SK-N-SH (cell line): ENCODE measurements around the gene SNRPE.

Experiments used
- EP300 ChIP-seq, 2 experiments: IDR thresholded peaks; 2 replicates each; pipeline versions ENCODE4 v1.4.0 to v1.6.1; 2012; ENCODE audit warnings: borderline replicate concordance in 1 of 2, low read depth in 1 of 2, low read length in 1 of 2
- EZH2phosphoT487 ChIP-seq: fragments of 200-600 bp; sonication (generic); IDR thresholded peaks from 2 replicates; pipeline ENCODE4 v1.6.1; 2017; ENCODE audit warnings: low read depth, mixed run types, mild to moderate bottlenecking, antibody characterized with exemption, moderate library complexity, borderline replicate concordance
- GABPA ChIP-seq: IDR thresholded peaks from 2 replicates; pipeline ENCODE4 v1.4.0; 2012; ENCODE audit warnings: low read depth, mild to moderate bottlenecking
- GATA2 ChIP-seq: sonication (generic); formaldehyde crosslinking; IDR thresholded peaks from 2 replicates; pipeline ENCODE4 v1.5.0; 2020; ENCODE audit warnings: mild to moderate bottlenecking, missing genetic modification reagents
- NFIC ChIP-seq: IDR thresholded peaks from 2 replicates; pipeline ENCODE4 v1.4.0; 2012; ENCODE audit warnings: borderline replicate concordance
- RCOR1 ChIP-seq: fragments of 150-350 bp; IDR thresholded peaks from 2 replicates; pipeline ENCODE4 v1.6.1; 2017; ENCODE audit warnings: antibody characterized with exemption, low read length
- RFX5 ChIP-seq: IDR thresholded peaks from 2 replicates; pipeline ENCODE4 v1.6.1; 2012; ENCODE audit warnings: mild to moderate bottlenecking, improper control_type of control experiment, low read length
- RXRA ChIP-seq: IDR thresholded peaks from 2 replicates; pipeline ENCODE4 v1.4.0; 2012; ENCODE audit warnings: low read depth, mild to moderate bottlenecking, borderline replicate concordance
- TAF1 ChIP-seq: IDR thresholded peaks from 2 replicates; pipeline ENCODE4 v1.6.1; 2012; ENCODE audit warnings: low read depth, mild to moderate bottlenecking, low read length, moderate library complexity, borderline replicate concordance
- TF ChIP-seq, protein P1 (sequence below): fragments of 150-350 bp; IDR thresholded peaks from 2 replicates; pipeline ENCODE4 v1.6.1; 2017; ENCODE audit warnings: antibody characterized with exemption, low read length, low read depth, borderline replicate concordance
- TF ChIP-seq, protein P2 (sequence below): fragments of 200-600 bp; sonication (generic); IDR thresholded peaks from 2 replicates; pipeline ENCODE4 v1.6.1; 2017; ENCODE audit warnings: antibody characterized with exemption, mild to moderate bottlenecking, moderate library complexity
- TF ChIP-seq, protein P3 (sequence below): IDR thresholded peaks from 2 replicates; pipeline ENCODE4 v1.4.0; 2012; ENCODE audit warnings: low read depth, borderline replicate concordance

DNA sequence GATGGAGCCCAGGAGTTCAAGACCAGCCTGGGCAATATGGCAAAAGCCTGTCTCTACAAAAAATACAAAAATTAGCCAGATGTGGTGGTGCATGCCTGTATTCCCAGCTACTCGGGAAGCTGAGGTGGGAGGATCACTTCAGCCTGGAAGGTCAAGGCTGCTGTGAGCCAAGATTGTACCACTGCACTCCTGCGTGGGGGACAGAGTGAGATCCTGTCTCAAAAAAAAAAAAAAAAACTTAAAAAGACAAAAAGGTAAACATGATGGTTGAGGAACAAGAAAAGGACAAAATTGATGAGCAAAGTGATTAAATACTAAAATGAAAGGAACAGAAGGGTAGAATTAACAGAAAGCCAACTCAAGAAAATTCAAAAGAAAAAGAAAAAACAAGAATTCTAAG, 30.6 kb downstream of the SNRPE start:
- TF ChIP-seq EP300 (IDR thresholded peaks at IDR 0.05; ENCODE audit: borderline replicate concordance in 1 of 2, low read depth in 1 of 2, low read length in 1 of 2) (no peak), RCOR1 (no peak), RFX5 (no peak), NFIC (no peak), GABPA (no peak), TAF1 (no peak), GATA2 (no peak), RXRA (no peak), EZH2phosphoT487 (no peak)
- TF ChIP-seq, protein P1, sequence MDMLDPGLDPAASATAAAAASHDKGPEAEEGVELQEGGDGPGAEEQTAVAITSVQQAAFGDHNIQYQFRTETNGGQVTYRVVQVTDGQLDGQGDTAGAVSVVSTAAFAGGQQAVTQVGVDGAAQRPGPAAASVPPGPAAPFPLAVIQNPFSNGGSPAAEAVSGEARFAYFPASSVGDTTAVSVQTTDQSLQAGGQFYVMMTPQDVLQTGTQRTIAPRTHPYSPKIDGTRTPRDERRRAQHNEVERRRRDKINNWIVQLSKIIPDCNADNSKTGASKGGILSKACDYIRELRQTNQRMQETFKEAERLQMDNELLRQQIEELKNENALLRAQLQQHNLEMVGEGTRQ: no peak
- TF ChIP-seq, protein P2, sequence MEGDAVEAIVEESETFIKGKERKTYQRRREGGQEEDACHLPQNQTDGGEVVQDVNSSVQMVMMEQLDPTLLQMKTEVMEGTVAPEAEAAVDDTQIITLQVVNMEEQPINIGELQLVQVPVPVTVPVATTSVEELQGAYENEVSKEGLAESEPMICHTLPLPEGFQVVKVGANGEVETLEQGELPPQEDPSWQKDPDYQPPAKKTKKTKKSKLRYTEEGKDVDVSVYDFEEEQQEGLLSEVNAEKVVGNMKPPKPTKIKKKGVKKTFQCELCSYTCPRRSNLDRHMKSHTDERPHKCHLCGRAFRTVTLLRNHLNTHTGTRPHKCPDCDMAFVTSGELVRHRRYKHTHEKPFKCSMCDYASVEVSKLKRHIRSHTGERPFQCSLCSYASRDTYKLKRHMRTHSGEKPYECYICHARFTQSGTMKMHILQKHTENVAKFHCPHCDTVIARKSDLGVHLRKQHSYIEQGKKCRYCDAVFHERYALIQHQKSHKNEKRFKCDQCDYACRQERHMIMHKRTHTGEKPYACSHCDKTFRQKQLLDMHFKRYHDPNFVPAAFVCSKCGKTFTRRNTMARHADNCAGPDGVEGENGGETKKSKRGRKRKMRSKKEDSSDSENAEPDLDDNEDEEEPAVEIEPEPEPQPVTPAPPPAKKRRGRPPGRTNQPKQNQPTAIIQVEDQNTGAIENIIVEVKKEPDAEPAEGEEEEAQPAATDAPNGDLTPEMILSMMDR: no peak
- TF ChIP-seq, protein P3, sequence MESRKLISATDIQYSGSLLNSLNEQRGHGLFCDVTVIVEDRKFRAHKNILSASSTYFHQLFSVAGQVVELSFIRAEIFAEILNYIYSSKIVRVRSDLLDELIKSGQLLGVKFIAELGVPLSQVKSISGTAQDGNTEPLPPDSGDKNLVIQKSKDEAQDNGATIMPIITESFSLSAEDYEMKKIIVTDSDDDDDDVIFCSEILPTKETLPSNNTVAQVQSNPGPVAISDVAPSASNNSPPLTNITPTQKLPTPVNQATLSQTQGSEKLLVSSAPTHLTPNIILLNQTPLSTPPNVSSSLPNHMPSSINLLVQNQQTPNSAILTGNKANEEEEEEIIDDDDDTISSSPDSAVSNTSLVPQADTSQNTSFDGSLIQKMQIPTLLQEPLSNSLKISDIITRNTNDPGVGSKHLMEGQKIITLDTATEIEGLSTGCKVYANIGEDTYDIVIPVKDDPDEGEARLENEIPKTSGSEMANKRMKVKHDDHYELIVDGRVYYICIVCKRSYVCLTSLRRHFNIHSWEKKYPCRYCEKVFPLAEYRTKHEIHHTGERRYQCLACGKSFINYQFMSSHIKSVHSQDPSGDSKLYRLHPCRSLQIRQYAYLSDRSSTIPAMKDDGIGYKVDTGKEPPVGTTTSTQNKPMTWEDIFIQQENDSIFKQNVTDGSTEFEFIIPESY: no peak
